SHP77 treated with DMSO at 0.1 percent for 48 hours (cell line): Measurements from ENCODE around the gene UBE2QL1.

Source experiments
- DNase-seq: peaks from one replicate; lab custom pipeline; 2025; lab: John Stamatoyannopoulos, UW

UBE2QL1 gene

GRCh38 chr5:6455571-6456200 is 7.0 kb downstream of the UBE2QL1 start:
- DNase-seq = no peak

- no peak for DNase-seq
Measured at GRCh38 chr5:6456766-6457370, 8.2 kb downstream of the UBE2QL1 start.

GRCh38 chr5:6457592-6457991 is 8.9 kb downstream of the UBE2QL1 start:
- DNase-seq = no peak

GRCh38 chr5:6458833-6459232 is 10.2 kb downstream of the UBE2QL1 start:
- no peak for DNase-seq

GRCh38 chr5:6459896-6460295 is 11.2 kb downstream of the UBE2QL1 start:
- DNase-seq = no peak

GRCh38 chr5:6461006-6461405 is 12.3 kb downstream of the UBE2QL1 start:
- no peak for DNase-seq

- DNase-seq = no peak
Measured at GRCh38 chr5:6461793-6462650, 13.4 kb downstream of the UBE2QL1 start.

GRCh38 chr5:6462671-6463070 is 14.0 kb downstream of the UBE2QL1 start:
- DNase-seq = no peak

- DNase-seq = no peak
Measured at GRCh38 chr5:6464441-6464840, 15.8 kb downstream of the UBE2QL1 start.

- DNase-seq = no peak
Measured at GRCh38 chr5:6465831-6466790, 17.5 kb downstream of the UBE2QL1 start.

- DNase-seq = no peak
Measured at GRCh38 chr5:6466975-6467567, 18.4 kb downstream of the UBE2QL1 start.

GRCh38 chr5:6467591-6467990 is 18.9 kb downstream of the UBE2QL1 start:
- DNase-seq = no peak

- no peak for DNase-seq
Measured at GRCh38 chr5:6468104-6468503, 19.4 kb downstream of the UBE2QL1 start.

GRCh38 chr5:6468870-6469269 is 20.2 kb downstream of the UBE2QL1 start:
- no peak for DNase-seq

GRCh38 chr5:6469836-6470235 is 21.2 kb downstream of the UBE2QL1 start:
- DNase-seq = no peak

GRCh38 chr5:6470672-6471071 is 22.0 kb downstream of the UBE2QL1 start:
- DNase-seq = no peak

- no peak for DNase-seq
Measured at GRCh38 chr5:6471252-6471651, 22.6 kb downstream of the UBE2QL1 start.

- no peak for DNase-seq
Measured at GRCh38 chr5:6472792-6473191, 24.1 kb downstream of the UBE2QL1 start.

GRCh38 chr5:6473284-6473683 is 24.6 kb downstream of the UBE2QL1 start:
- DNase-seq = no peak

- DNase-seq = peak; percentile 73
Measured at GRCh38 chr5:6475626-6476312, 27.1 kb downstream of the UBE2QL1 start.

GRCh38 chr5:6476313-6476661 is 27.6 kb downstream of the UBE2QL1 start:
- no peak for DNase-seq
